SK-N-SH (cell line): ENCODE data around the gene HEXD. TPM values are rescaled to one million over a fixed set of nuclear protein-coding genes. Genes with fewer than 3 reads are reported as not detected.

Experiments used
- CTCF ChIA-PET: fragments of 300-600, 350-600 bp; formaldehyde crosslinking; extraction: SDS; loops from one replicate; lab custom pipeline; 2021; lab: Yijun Ruan, JAX
- POLR2A ChIA-PET: fragments of 350-600 bp; sonication (Branson Sonifier 250); formaldehyde crosslinking; extraction: SDS; loops from one replicate; lab custom pipeline; 2020; ENCODE audit warnings: antibody characterized with exemption, inconsistent platforms; lab: Yijun Ruan, JAX
- DNase-seq: peaks from one replicate; pipeline ENCODE4 v3.0.0; 2012
- H2AFZ ChIP-seq: fragments of 200-600 bp; sonication (generic); 2 replicates; pipeline ENCODE4 v1.8.1; 2016; ENCODE audit warnings: antibody characterized with exemption, mild to moderate bottlenecking, low read depth
- H3F3A ChIP-seq: fragments of 200-600 bp; sonication (generic); replicated peaks from 2 replicates; pipeline ENCODE3; 2016; ENCODE audit warnings: antibody characterized with exemption, mild to moderate bottlenecking; ENCODE audit not compliant: insufficient read depth
- H3K27ac ChIP-seq, 2 experiments: fragments of 200-500 bp in 1 of 2; fragments of 200-600 bp in 1 of 2; sonication (Bioruptor generic) in 1 of 2; sonication (generic), shearing (Covaris generic) in 1 of 2; 2 replicates each; pipeline versions ENCODE4 v1.5.1 to v1.6.1; 2014 to 2016; ENCODE audit warnings: low read depth in 2 of 2, inconsistent platforms in 1 of 2, low read length in 1 of 2, mild to moderate bottlenecking in 1 of 2, mixed read lengths in 1 of 2
- H3K27me3 ChIP-seq: fragments of 200-600 bp; sonication (generic), shearing (Covaris generic); 2 replicates; pipeline ENCODE4 v1.6.1; 2016; ENCODE audit warnings: mixed run types; ENCODE audit not compliant: insufficient read depth
- H3K36me3 ChIP-seq, 2 experiments: fragments of 200-500 bp in 1 of 2; fragments of 200-600 bp in 1 of 2; sonication (Bioruptor generic) in 1 of 2; sonication (generic) in 1 of 2; replicated peaks in 1 of 2; 2 replicates each; pipeline versions ENCODE3 to v1.5.1; 2014 to 2016; ENCODE audit warnings: low read length in 1 of 2, mild to moderate bottlenecking in 1 of 2; ENCODE audit not compliant: insufficient read depth in 2 of 2, control insufficient read depth in 1 of 2
- H3K4me1 ChIP-seq, 2 experiments: fragments of 200-500 bp in 1 of 2; fragments of 200-600 bp in 1 of 2; sonication (Bioruptor generic) in 1 of 2; sonication (generic), shearing (Covaris generic) in 1 of 2; 2 replicates each; pipeline versions ENCODE4 v1.5.1 to v1.6.1; 2014 to 2016; ENCODE audit warnings: low read depth in 1 of 2, low read length in 1 of 2, mixed run types in 1 of 2; ENCODE audit not compliant: insufficient read depth in 2 of 2, control insufficient read depth in 1 of 2
- H3K4me2 ChIP-seq: fragments of 200-600 bp; sonication (generic), shearing (Covaris generic); 2 replicates; pipeline ENCODE4 v1.6.1; 2017; ENCODE audit warnings: mixed run types
- H3K4me3 ChIP-seq, 2 experiments: fragments of 200-500 bp in 1 of 2; fragments of 200-600 bp in 1 of 2; sonication (Bioruptor generic) in 1 of 2; sonication (generic), shearing (Covaris generic) in 1 of 2; 2 replicates each; pipeline versions ENCODE4 v1.5.1 to v1.8.1; 2014 to 2016; ENCODE audit warnings: low read depth in 2 of 2, inconsistent platforms in 1 of 2, low read length in 1 of 2, mild to moderate bottlenecking in 1 of 2, mixed read lengths in 1 of 2, moderate library complexity in 1 of 2
- H3K79me2 ChIP-seq: fragments of 200-600 bp; sonication (generic); 2 replicates; pipeline ENCODE4 v1.8.1; 2017; ENCODE audit warnings: mild to moderate bottlenecking; ENCODE audit not compliant: insufficient read depth
- H3K9ac ChIP-seq: fragments of 200-600 bp; sonication (generic); 2 replicates; pipeline ENCODE4 v1.6.1; 2017; ENCODE audit warnings: mixed run types
- H3K9me2 ChIP-seq: fragments of 200-600 bp; sonication (generic); 2 replicates; pipeline ENCODE4 v1.6.1; 2017; ENCODE audit warnings: mixed run types
- H3K9me3 ChIP-seq: fragments of 200-600 bp; sonication (generic); 2 replicates; pipeline ENCODE4 v1.6.1; 2017; ENCODE audit warnings: mixed run types, mild to moderate bottlenecking, moderate library complexity
- H4K20me1 ChIP-seq: fragments of 200-600 bp; sonication (generic); 2 replicates; pipeline ENCODE4 v1.6.1; 2017; ENCODE audit warnings: mild to moderate bottlenecking, mixed run types; ENCODE audit not compliant: insufficient read depth
- CHD2 ChIP-seq: fragments of 150-350 bp; IDR thresholded peaks from 2 replicates; pipeline ENCODE4 v1.6.1; 2018; ENCODE audit warnings: low read length; ENCODE audit not compliant: partially characterized antibody
- EP300 ChIP-seq, 2 experiments: IDR thresholded peaks; 2 replicates each; pipeline versions ENCODE4 v1.4.0 to v1.6.1; 2012; ENCODE audit warnings: borderline replicate concordance in 1 of 2, low read depth in 1 of 2, low read length in 1 of 2
- FOXJ3 ChIP-seq: sonication (generic); formaldehyde crosslinking; IDR thresholded peaks from 2 replicates; pipeline ENCODE4 v1.5.1; 2020; ENCODE audit warnings: mild to moderate bottlenecking, missing genetic modification reagents
- MXI1 ChIP-seq: IDR thresholded peaks from 2 replicates; pipeline ENCODE4 v1.6.1; 2012; ENCODE audit warnings: mild to moderate bottlenecking, low read depth, low read length, improper control_type of control experiment
- RAD21 ChIP-seq: IDR thresholded peaks from 2 replicates; pipeline ENCODE4 v1.6.1; 2012; ENCODE audit warnings: mild to moderate bottlenecking, low read length
- TAF1 ChIP-seq: IDR thresholded peaks from 2 replicates; pipeline ENCODE4 v1.6.1; 2012; ENCODE audit warnings: low read depth, mild to moderate bottlenecking, low read length, moderate library complexity, borderline replicate concordance
- TEAD4 ChIP-seq: IDR thresholded peaks from 2 replicates; pipeline ENCODE4 v1.4.0; 2012; ENCODE audit warnings: mild to moderate bottlenecking, borderline replicate concordance; ENCODE audit not compliant: insufficient read depth
- YY1 ChIP-seq: IDR thresholded peaks from 2 replicates; pipeline ENCODE4 v1.4.0; 2012; ENCODE audit warnings: low read depth, mild to moderate bottlenecking
- WGBS: methylation state at CpG from one replicate; pipeline ENCODE4 v1.1.6; 2017; ENCODE audit warnings: low lambda C conversion rate; 5-methylcytosine and 5-hydroxymethylcytosine counted together
- polyA plus RNA-seq, 3 experiments: library from polyadenylated mRNA; depleted of rRNA; stranded (reverse); fragments of >200 nt; gene quantifications; 2 replicates each; pipeline ENCODE4 v1.2.3, GENCODE V29; 2012
- TF ChIP-seq, protein P1 (sequence below): fragments of 150-350 bp; IDR thresholded peaks from 2 replicates; pipeline ENCODE4 v1.6.1; 2016; ENCODE audit warnings: mild to moderate bottlenecking, low read depth, low read length
- TF ChIP-seq, protein P2 (sequence below): IDR thresholded peaks from 2 replicates; pipeline ENCODE4 v1.4.0; 2012; ENCODE audit warnings: low read depth
- TF ChIP-seq, protein P3 (sequence below): fragments of 200-600 bp; sonication (generic); IDR thresholded peaks from 2 replicates; pipeline ENCODE4 v1.6.1; 2017; ENCODE audit warnings: antibody characterized with exemption, mild to moderate bottlenecking, moderate library complexity

HEXD gene
- polyA plus RNA-seq, 1 of the 3 experiments (the other 2 are of a cell fraction) = 38.8 TPM

DNA sequence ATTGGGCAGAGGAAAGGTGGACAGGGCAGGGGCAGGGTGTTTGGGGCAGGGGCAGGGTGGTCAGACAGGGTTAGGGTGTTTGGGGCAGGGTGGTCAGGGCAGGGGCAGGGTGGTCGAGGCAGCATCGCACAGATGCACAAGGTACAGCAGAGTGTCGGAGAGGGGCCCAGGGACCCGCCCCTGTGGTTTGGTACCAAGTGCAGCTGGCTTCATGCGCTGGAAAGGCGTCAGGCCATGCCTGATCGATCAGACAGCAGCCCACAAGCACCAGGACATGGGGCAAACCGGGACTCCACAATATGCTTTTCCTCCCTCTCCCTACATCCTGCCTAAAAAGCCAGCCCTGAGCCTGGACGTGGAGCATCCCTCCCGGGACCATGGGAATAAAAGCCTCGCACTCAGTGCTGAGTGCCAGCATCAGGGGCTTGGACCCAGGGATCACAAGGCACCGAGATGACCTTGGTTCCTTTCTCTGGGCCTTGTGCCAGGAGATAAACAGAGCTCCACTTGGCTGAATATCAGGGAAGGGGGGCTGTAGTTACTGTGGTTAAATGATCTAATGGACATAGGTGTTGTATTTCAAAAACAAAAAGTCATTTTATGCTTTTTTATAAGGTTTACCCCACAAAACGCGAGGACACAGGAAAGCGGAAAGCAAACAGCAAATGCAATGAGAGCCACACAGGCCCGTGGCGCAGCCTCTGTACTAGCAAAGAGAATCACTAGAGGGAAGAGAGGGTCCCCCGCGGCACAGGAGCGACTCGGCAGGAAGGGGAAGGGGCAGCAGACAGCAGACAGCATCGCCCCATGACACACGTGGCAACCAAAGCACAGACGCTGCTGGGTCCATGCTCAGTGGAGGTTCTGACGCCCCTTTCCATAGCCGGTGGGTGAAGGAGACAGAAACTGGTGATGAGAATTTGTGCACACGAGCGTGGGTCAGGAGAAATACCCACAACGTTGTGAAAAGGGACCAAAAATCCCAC is 5.3 kb upstream of the HEXD start:
- H3K9ac ChIP-seq = no peak overlapping the region
- peaks cover 0 to 12% of the 10 kb centered on the region in 2 experiments; a peak in 2 of 4 replicates for H3K4me1 ChIP-seq
- H3F3A ChIP-seq = peaks cover 13% of the 10 kb centered on the region
- no peak overlapping the region for H3K4me2 ChIP-seq
- no peaks in the 10 kb centered on the region for H3K9me2 ChIP-seq
- H3K27me3 ChIP-seq = no peaks in the 10 kb centered on the region
- H4K20me1 ChIP-seq = peaks cover 58% of the 10 kb centered on the region
- H3K36me3 ChIP-seq = peaks cover 0 to 3% of the 10 kb centered on the region in 2 experiments
- POLR2A ChIA-PET = no interaction called here
- TF ChIP-seq RAD21 (peak; percentile 15; the same call in 1 of the 2 replicates), CHD2 (peak; percentile 18), TAF1 (no peak), EP300 (IDR thresholded peaks at IDR 0.05; ENCODE audit: borderline replicate concordance in 1 of 2, low read depth in 1 of 2, low read length in 1 of 2) (peak in 1 of 2 experiments; percentile 26; a peak in 1 of 4 replicates), YY1 (no peak), TEAD4 (no peak), FOXJ3 (CRISPR knock-in tag) (no peak), MXI1 (0 out of 2 replicates have a peak, but pooled peaks have one; percentile 23)
- TF ChIP-seq, protein P1, sequence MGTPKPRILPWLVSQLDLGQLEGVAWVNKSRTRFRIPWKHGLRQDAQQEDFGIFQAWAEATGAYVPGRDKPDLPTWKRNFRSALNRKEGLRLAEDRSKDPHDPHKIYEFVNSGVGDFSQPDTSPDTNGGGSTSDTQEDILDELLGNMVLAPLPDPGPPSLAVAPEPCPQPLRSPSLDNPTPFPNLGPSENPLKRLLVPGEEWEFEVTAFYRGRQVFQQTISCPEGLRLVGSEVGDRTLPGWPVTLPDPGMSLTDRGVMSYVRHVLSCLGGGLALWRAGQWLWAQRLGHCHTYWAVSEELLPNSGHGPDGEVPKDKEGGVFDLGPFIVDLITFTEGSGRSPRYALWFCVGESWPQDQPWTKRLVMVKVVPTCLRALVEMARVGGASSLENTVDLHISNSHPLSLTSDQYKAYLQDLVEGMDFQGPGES = no peak
- TF ChIP-seq, protein P2, sequence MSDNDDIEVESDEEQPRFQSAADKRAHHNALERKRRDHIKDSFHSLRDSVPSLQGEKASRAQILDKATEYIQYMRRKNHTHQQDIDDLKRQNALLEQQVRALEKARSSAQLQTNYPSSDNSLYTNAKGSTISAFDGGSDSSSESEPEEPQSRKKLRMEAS = no peak
- TF ChIP-seq, protein P3, sequence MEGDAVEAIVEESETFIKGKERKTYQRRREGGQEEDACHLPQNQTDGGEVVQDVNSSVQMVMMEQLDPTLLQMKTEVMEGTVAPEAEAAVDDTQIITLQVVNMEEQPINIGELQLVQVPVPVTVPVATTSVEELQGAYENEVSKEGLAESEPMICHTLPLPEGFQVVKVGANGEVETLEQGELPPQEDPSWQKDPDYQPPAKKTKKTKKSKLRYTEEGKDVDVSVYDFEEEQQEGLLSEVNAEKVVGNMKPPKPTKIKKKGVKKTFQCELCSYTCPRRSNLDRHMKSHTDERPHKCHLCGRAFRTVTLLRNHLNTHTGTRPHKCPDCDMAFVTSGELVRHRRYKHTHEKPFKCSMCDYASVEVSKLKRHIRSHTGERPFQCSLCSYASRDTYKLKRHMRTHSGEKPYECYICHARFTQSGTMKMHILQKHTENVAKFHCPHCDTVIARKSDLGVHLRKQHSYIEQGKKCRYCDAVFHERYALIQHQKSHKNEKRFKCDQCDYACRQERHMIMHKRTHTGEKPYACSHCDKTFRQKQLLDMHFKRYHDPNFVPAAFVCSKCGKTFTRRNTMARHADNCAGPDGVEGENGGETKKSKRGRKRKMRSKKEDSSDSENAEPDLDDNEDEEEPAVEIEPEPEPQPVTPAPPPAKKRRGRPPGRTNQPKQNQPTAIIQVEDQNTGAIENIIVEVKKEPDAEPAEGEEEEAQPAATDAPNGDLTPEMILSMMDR = no peak
- no peak overlapping the region for H2AFZ ChIP-seq
- no peaks in the 10 kb centered on the region for H3K9me3 ChIP-seq
- CTCF ChIA-PET = interaction anchor here (0.6 to 11.3 kb wide), 17 partner anchors 11 to 775 kb away, joined by 3 to 124 read pairs (median 5); partner anchors contain the start of genes CD7 and TEX19
- peak; percentile 83 for DNase-seq
- 86% methylated on average over 29 of the region's 29 CpGs for WGBS
- no peak overlapping the region for H3K4me3 ChIP-seq
- peaks cover 19% of the 10 kb centered on the region for H3K79me2 ChIP-seq
- H3K27ac ChIP-seq = no peak overlapping the region; a peak in 1 of 4 replicates
